COLO668 (cell line): ENCODE data around the gene SELL.
"Not testable (repeated sequence)": the region's sequence is repeated elsewhere in the genome, so short reads cannot be mapped to it uniquely, and the experiment has no call there.

Experiments
- DNase-seq: peaks from one replicate; lab custom pipeline; 2025; ENCODE audit not compliant: unreplicated experiment; lab: John Stamatoyannopoulos, UW

The SELL gene

DNA sequence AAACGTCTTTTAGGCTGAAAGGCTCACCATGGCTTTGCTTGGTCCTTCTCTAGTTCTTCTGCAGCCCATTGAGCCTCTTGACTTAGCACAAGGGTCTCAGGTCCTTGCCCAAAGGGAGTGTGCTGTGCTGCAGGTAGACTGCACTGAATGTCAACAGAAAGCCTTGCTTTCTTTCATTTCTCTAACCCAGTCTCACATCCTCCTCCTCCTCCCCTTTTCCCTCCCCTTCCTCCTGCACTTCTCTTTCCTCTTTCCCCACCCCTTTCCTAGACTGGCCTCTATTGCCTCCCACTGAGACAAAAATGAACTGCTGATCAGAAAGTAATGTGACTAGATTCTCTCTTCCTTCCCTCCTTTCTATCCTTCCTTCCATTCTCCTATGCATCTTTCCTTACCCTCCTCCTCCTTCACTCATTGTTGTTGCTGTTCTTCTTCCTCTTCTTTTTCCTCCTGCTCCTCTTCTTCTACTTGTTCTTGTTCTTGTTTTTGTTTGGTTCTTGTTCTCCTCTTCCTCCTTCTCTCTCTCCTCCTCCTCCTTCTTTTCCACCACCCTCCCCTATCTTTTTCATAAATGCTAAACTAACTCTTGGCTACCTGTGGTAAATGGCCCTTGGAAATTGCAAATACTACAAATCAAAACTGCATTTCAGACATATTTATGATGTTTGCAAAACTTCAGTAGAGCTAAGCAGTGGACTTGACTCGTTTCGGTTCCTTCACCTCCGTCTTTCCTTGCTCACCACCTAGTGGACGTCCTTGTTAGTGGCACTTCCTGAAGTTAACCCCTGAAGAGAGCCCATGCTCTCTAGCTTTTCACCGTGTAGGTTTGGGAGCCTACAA is at the start of gene SELL:
SELL (minus strand) TSS at position 152 of the 840 bp plus-strand sequence; CDS start at position 30, 122 bp downstream.
- peak; percentile 56 for DNase-seq

DNA sequence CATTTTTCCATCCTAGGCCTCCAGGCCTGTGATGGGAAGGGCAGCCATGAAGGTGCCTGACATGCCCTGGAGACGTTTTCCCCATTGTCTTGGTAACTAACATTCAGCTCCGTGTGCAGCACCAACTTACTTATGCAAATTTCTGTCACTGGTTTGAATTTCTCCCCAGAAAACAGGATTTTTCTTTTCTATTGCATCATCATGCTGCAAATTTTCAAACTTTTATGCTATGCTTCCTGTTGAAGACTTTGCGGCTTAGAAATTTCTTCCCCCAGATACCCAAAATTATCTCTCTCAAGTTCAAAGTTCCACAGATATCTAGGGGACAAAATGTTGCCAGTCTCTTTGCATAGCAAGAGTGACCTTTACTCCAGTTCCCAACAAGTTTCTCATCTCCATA is 47.6 kb upstream of the SELL start:
- DNase-seq: no peak

DNA sequence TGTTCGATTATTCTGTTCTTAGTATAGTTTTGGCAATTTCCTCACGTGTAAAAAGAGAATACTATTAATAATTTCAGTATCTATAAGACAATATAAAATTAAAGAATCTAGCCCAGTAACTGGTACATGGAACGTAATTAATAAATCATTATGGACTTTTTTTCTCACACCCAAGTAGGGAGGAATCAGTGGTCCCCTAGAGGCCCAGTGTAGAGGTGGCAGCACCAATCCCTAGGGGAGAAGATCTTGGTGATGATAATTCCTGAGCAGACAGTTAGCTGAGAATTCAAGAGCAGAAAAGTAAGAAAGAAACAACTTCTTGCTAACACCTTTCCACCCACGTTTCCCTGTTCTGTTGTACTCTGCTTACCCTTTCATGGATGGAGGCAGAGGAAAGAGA is 42.1 kb upstream of the SELL start:
- no peak for DNase-seq

GRCh38 chr1:169750041-169750440 is 38.6 kb upstream of the SELL start:
- no peak for DNase-seq

- DNase-seq: no peak
These were observed 35.1 kb upstream of the SELL start for GRCh38 chr1:169746550-169746949.

DNA sequence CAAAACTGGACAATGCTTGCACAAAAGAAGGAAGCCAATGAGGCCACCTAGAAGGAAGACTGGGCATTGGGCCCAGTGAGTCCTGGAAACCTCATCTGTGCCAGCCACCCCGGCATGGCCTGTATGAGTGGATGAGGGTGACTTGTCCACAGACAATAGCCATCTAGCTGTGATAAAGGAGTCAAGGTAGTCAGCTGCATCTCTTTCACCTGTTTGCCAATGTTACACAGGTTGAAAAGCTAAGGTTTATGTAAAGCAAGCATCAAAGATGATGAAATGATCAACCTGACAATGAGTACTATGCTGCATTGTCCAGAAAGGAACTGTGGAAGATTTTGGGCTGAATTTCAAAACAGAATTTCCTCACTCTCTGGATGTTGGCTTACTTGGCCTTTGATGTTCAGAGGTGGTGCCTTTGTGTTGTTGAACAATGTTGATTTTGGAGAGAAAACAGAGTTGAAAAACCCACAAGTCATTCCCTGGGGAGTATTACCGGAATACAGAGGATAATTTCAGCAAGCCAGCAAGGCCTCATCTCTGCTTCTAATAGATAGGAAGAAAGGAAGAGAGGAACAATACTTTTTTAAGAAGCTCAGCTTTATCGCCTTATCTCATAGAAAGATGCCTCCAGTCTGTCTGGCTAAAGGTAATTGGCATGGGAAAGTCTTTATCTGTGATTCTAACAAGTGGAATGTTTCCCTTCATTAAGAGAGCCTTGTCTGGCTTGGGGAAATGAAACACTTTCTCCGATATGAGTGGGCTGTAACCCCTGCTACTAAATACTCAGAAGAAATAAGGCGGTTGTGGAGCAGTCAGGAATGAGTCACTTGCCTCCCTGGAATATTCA is 33.8 kb upstream of the SELL start:
- DNase-seq: no peak

DNA sequence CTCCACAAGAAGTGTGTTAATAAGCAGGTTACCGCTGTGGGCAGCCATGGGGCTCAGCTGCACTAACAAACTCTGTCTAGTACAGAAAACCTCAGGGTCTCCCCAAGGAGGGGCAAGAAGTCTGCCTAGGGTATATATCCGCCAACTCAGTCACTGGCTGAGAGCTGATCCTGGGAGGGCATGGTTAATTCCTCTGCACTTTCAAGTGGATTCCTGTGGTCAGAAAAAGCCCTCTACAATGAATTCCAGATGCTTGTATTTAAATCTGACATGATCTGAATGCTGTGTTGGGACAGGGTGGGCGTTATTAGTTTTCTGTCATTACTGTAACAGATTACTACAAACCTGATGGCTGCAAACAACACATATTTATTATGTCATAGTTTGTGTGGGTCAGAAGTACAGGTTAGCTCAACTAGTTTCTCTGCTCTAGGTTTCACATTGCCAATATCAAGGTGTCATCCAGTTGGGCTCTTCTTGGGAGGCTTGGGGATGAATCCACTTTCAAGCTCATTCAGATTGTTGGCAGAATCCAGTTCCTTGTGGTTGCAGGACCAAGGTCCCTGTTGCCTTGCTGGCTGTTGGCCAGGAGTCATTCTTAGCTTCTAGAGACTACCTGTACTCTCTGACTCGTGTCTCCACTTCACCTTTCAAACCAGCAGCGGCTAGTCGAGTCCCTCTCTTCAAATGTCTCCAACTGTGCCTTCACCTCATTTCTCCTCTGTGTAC is 30.4 kb upstream of the SELL start:
- no peak for DNase-seq

- DNase-seq: no peak
These were observed 28.6 kb upstream of the SELL start for GRCh38 chr1:169739980-169740379.

DNA sequence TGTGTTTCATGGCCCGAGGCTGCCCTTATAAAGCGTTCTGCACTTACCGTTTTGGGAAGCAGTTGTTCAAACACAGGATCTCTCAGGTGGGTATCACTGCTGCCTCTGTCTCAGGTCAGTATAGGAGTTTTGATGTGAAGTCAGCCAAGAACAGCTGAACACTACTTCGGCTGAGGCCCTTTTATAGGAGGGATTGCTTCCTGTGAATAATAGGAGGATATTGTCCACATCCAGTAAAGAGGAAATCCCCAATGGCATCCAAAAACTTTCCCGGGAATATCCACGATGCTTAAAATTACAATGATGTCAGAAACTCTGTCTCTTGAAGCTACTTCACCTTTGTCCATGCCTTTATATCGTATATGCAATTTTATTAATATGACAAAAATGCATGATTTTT is 22.5 kb upstream of the SELL start, which contains the start of gene SELE:
SELE (minus strand) TSS at position 156 of the 400 bp plus-strand sequence. CDS start 467 bp downstream, outside the sequence.
- DNase-seq: no peak

DNA sequence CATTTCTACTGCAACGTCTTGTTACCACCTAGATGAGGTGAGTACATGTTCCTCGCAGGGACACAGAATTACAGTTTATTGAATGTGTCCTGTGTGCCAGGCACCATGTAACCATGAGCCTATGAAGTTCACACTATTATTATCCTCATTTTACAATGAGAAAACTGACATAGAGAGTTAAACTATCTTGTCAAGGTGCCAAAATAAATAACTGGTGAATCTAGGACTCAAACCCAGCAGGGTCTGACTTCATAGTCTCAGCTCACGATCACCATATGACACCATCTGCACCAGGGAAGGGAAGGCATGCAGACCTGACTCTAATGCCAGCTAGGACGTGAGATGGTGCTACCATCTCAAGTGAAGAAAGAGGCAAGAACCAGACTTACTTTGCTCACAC is 20.0 kb upstream of the SELL start:
- no peak for DNase-seq

- DNase-seq: no peak
These were observed 18.6 kb upstream of the SELL start for GRCh38 chr1:169729991-169730390.

DNA sequence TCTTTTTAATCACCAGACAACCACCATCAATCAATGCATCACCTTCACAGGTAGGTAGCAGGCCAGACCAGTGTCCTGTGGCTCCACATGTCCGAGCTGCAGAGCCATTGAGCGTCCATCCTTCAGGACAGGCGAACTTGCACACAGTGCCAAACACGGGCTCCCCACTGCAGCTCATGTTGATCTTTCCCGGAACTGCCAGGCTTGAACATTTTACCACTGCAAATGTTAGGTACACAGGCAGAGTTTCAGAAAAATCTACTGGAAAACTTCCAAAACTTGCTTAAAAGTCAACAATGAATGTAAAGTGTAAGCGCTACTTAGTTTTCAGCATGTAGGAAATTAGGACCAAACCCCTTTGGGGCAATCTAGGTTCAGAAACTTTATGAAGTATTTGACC is 15.9 kb upstream of the SELL start:
- DNase-seq: no peak

GRCh38 chr1:169726851-169727250 is 15.4 kb upstream of the SELL start:
- DNase-seq: no peak

DNA sequence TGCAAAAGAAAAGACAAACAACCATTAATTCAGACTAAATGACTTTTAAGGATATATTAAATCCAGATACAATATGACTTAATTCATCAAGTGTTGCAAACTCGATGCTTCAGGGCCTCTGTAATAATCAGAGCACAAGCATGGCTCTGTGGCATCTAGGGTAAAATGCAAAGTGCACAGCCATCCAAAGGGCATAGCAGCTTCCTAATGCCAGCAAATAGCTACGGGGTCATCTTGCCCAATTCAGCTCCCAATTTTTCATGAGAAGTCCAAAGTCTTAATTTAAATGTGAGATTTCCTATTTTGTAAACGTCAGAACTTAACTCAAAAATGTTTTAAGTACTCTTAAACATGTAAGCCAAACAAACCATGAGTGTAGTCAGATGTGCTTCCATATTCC is 14.5 kb upstream of the SELL start:
- DNase-seq: no peak

- no peak for DNase-seq
These were observed 12.7 kb upstream of the SELL start for GRCh38 chr1:169724168-169724567.

DNA sequence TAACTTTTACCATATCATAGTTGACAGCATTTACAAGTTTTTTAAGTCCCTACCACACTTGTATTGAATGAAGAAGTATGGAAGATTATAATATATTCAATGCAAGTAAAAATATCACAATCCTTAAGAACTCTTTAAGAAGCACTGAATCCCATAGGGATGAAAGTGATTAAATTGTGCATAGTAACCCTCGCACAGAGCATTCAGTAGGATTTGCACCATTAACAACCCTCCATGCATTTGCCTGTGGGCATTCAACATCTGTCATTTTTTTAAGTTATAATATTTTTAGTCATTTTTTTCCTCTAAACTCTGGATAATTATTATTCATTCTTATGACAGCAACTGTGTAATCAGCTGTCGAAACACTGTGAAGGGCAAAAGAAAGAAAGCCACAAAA is 12.3 kb upstream of the SELL start:
- DNase-seq: no peak

GRCh38 chr1:169722779-169723178 is 11.4 kb upstream of the SELL start:
- no peak for DNase-seq

DNA sequence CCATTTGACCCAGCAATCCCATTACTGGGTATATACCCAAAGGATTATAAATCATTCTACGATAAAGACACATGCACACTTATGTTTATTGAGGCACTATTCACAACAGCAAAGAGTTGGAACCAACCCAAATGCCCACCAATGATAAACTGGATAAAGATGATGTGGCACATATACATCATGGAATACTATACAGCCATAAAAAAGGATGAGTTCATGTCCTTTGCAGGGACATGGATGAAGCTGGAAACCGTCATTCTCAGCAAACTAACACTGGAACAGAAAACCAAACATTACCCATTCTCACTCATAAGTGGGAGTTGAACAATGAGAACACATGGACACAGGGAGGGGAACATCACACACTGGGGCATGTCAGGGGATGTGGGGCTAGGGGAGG is 3.7 kb upstream of the SELL start:
- not testable (repeated sequence) for DNase-seq

GRCh38 chr1:169713090-169713489 is 1.7 kb upstream of the SELL start:
- not testable (repeated sequence) for DNase-seq

- no peak for DNase-seq
These were observed 850 bp upstream of the SELL start for GRCh38 chr1:169712309-169712631.

GRCh38 chr1:169708647-169709046 is 2.8 kb downstream of the SELL start:
- no peak for DNase-seq
